DMS 273 treated with DMSO at 0.1 percent for 48 hours (cell line): ENCODE data around the gene RAB34.
"Not testable (repeated sequence)": the region's sequence is repeated elsewhere in the genome, so short reads cannot be mapped to it uniquely, and the experiment has no call there.

ENCODE experiments used
- DNase-seq: peaks from one replicate; lab custom pipeline; 2025; lab: John Stamatoyannopoulos, UW

RAB34 gene

GRCh38 chr17:28745786-28746411, 28.2 kb upstream of the RAB34 start:
- no peak for DNase-seq

GRCh38 chr17:28744972-28745785, 27.5 kb upstream of the RAB34 start:
- peak; percentile 55 for DNase-seq

GRCh38 chr17:28744104-28744971, 26.7 kb upstream of the RAB34 start:
- DNase-seq = no peak

DNA sequence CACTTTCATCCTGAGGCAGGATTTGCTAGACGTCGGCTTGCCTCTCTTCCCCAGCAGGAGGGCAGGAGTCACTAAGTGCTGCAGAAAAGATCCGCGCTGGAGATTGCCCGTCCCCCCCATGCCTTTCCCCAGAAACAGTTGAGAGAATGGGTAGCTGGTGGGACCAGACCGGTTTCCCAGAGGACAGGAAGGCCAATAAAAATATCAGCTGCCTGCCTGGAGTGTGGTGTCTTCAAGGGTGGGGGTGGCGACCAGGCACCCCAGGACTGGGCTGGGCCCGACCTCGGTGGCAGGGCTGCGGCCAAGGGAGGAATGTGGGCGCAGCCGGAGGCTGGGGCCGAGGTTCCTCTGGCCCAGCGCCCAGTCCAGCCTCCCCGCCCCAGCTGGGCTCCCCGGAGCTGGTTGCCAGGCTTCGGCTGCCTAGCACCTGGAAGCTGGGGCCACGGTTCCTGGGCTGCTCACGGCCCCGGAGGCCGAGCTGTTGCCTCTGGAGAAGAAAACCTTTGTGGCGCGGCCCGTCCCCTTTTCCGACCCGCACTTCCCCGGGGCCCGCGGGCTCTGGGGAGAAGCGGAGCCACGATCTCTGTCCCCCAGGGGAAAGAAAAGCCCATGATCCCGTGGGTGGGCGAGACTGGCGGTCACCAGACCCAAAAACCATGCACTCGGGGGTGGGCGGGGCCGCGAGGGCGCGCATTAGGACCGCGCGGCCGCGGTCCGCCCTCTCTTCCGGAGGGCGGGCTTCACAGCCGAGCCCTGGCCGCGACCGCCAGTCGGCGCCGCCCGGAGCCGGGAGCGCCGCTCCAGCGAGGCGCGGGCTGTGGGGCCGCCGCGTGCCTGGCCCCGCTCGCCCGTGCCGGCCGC, 25.8 kb upstream of the RAB34 start, which contains the start of gene TRAF4:
Gene TRAF4, plus strand, starts transcription at position 769 of the 861 bp plus-strand sequence. CDS start 102 bp downstream, outside the sequence.
- peak; percentile 91 for DNase-seq

DNA sequence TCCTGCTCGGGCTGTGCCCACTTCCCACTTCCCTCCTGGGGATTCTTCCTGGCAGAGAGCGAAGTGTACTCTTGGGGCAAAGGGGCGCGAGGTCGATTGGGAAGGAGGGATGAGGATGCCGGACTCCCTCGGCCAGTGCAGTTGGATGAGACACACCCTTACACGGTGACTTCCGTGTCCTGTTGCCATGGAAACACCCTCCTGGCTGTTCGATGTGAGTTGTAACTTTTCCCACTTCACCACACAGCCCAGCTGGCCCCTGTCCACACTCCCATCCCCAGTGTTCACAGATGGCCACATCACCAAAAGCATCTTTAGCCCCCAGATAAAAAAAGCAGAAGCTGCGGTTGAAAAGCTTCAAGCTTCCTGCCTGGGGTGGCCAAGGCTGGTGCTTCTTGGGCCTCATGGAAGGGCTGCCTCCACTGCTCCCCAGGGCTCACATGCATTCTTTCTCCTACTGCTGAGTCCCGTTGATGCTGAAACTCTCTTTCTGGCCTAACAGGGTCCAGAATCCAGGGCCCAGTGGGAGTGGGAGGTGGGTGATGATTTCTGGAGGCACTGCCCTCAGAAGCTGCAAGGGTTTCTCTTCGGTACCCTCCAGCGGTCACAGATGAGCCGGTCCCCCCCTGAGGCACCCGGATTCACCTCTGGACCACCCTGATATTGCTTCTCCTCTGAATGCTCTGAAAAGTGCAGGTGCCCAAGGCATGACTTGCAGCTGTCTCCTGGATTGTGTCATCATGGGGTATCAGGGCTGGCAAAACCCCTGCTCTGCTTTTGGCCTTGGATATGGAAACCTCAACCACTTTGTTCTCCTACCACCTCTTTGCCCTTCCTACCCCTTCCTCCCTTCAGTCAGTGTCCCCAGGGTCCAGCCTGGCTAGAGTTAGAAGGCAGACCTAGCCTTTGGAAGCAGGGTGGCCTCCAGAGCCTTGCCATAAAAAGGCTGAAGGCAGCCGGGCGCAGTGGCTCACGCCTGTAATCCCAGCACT, 24.0 kb upstream of the RAB34 start:
- no peak for DNase-seq

- no peak for DNase-seq
These were observed 23.0 kb upstream of the RAB34 start for GRCh38 chr17:28740406-28741357.

DNA sequence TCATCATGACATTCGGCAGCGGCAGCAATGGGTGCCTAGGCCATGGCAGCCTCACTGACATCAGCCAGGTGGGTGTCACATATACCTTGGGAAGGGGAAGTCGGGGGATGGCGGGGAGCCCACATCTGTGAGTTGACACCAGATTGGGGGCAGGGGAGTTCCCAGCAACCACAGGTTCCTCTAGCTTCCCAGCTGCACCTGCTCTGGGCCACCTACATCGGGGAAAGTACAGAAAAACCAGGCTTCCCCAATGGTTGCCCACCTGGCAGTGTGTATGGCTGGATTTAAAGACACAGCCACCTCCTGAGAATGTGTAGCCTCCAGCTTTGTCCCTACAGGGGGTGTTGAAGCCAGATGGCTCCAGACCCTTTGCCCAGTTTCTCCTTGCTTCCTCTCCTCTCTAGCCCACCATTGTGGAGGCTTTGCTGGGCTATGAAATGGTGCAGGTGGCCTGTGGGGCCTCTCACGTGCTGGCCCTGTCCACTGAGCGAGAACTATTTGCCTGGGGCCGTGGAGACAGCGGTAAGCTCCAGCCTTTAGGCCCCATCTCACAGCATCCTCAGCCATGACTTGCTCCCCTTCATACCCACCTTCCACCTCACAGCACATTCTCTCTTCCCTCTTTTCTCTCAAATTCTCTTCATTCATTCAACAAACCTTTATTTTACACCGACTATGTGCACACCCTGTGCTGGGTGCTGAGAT, 21.2 kb upstream of the RAB34 start:
- DNase-seq = no peak

- DNase-seq = no peak
These were observed 20.4 kb upstream of the RAB34 start for GRCh38 chr17:28737770-28738679.

DNA sequence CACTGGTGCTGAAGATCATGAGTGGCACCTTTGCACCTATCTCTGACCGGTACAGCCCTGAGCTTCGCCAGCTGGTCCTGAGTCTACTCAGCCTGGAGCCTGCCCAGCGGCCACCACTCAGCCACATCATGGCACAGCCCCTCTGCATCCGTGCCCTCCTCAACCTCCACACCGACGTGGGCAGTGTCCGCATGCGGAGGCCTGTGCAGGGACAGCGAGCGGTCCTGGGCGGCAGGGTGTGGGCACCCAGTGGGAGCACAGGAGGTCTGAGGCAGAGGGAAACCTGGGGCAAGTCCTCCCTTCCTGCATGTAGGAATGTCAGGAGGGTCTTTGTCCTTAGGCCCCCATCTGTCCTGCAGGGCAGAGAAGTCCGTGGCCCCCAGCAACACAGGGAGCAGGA, 19.6 kb upstream of the RAB34 start:
- DNase-seq = no peak

GRCh38 chr17:28735913-28736769, 18.5 kb upstream of the RAB34 start:
- DNase-seq = not testable (repeated sequence)

- no peak for DNase-seq
These were observed 17.6 kb upstream of the RAB34 start for GRCh38 chr17:28735242-28735722.

- DNase-seq = no peak
These were observed 17.1 kb upstream of the RAB34 start for GRCh38 chr17:28734712-28735241.

GRCh38 chr17:28733346-28733745, 15.7 kb upstream of the RAB34 start:
- no peak for DNase-seq

- no peak for DNase-seq
These were observed 12.3 kb upstream of the RAB34 start for GRCh38 chr17:28729950-28730330.

DNA sequence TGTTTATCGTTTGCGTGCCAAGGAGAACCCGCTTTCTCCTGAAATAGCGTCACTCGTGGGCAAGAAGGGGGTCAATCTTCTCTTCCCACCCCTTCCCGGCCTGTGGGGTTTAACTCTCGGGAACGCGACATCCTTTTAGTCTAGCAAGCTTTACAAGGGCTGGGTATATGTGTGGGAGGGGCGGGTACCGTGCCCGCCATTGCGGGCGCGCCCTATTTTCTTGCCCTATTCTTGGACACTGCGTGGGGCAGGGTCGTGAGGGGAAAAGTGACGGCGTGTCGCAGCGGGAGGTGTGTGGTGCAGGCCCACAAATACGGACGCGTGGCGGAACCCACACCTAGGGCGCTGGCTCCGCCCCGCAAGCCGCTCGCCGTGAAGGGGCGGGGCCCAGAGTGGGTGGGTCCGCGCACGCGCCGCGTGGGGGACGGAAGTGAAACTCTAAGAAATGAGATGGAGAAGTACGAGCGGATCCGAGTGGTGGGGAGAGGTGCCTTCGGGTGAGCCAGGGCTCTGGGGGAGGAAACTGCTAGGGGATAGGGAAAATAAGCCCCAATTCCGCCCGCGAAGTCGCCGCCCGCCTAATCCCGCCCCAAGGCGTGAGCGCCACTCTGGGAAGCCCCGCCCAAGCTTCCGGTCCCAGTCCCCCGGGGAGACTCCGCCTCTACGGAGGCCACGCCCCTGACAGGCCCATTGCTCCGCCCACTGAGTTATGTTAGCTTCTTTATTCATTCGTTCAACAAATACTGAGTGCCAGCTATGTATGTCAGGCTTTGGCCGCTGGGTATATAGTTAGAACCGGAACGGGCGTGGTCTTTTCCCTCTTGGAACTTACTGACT, 10.9 kb upstream of the RAB34 start, which contains the start of gene NEK8:
Gene NEK8, plus strand, starts transcription at position 425 of the 837 bp plus-strand sequence. Its CDS starts 26 bp downstream, at position 451.
- DNase-seq = peak; percentile 62
